Right cardiac atrium (tissue), 5 donors: ENCODE results near the gene WDR90. TPM values are rescaled to one million over a fixed set of nuclear protein-coding genes. Genes with fewer than 3 reads are reported as not detected.

Source experiments
- ATAC-seq, 2 donors: fragments of 200-7000 bp; cut with Tn5 transposase; one replicate each; pipeline versions ENCODE4 v1.8.0 to v1.9.1; 2020; ENCODE audit warnings: moderate library complexity in 2 of 2, mild to moderate bottlenecking in 1 of 2
- DNase-seq, 3 donors: peaks; one replicate each; pipeline ENCODE4 v3.0.0-alpha.2; 2020
- H3K27ac ChIP-seq: one replicate; pipeline ENCODE4 v1.5.1; 2013; ENCODE audit warnings: mild to moderate bottlenecking, low read length, control low read depth, moderate library complexity
- H3K27me3 ChIP-seq: one replicate; pipeline ENCODE4 v1.6.1; 2013; ENCODE audit not compliant: control insufficient read depth, insufficient read depth
- H3K4me1 ChIP-seq: one replicate; pipeline ENCODE4 v1.6.1; 2013; ENCODE audit warnings: low read length; ENCODE audit not compliant: control insufficient read depth, insufficient read depth
- H3K4me3 ChIP-seq: one replicate; pipeline ENCODE4 v1.5.1; 2013; ENCODE audit warnings: low read length, control low read depth
- H3K9me3 ChIP-seq: one replicate; pipeline ENCODE4 v1.6.1; 2013; ENCODE audit warnings: low read length; ENCODE audit not compliant: control insufficient read depth
- WGBS: extraction: QIAGEN DNeasy Blood & Tissue Kit; methylation state at CpG from one replicate; pipeline ENCODE4 v1.1.7; 2013; 5-methylcytosine and 5-hydroxymethylcytosine counted together
- intact Hi-C, 4 donors: fragments of 100-400 bp; cut with DNase I; formaldehyde crosslinking; loops; one replicate each; pipeline versions ENCODE4 v1.11.0 to v1.14.0; 2022 to 2023
- polyA plus RNA-seq: library from polyadenylated mRNA; stranded (reverse); fragments of 200-250 nt; gene quantifications from one replicate; pipeline ENCODE4 v1.2.3, GENCODE V29; 2013
- total RNA-seq, 4 donors: library from RNA; stranded (reverse); fragmentation: NEBNext Ultra II Directional; extraction: Animal tissue kit (Norgen Biotek cat#: 25700); gene quantifications; one replicate each; pipeline ENCODE4 v1.2.1, GENCODE V29; 2021
- donor health status: healthy with polysubstance abuse.
- donor health status: DM: no; HTN: yes; CAD: no.
- donor health status: DM: no; HTN: no; CAD: no.
- donor health status: DM: no; HTN: yes; CAD: no; lungs with severe emphysema.
- donor health status: DM: yes; HTN: yes; CAD: no.

WDR90 gene
- total and polyA plus RNA-seq, 5 donors = 8.1 to 13.7 (median 11.9) TPM

GRCh38 chr16:626787-627453 is 22.2 kb upstream of the WDR90 start:
- H3K27me3 ChIP-seq = no peaks in the 10 kb centered on the region
- H3K4me3 ChIP-seq = no peak overlapping the region
- H3K9me3 ChIP-seq = no peaks in the 10 kb centered on the region
- no peak overlapping the region for H3K27ac ChIP-seq
- ATAC-seq = no peak
- H3K4me1 ChIP-seq = peaks cover 2% of the 10 kb centered on the region
- intact Hi-C loops = no loop called here
- DNase-seq = peak in 2 of 3 donors; percentile 45 to 51
- WGBS = 90% methylated on average over 29 of the region's 29 CpGs

- no peaks in the 10 kb centered on the region for H3K4me1 ChIP-seq
- H3K27ac ChIP-seq = no peak overlapping the region
- no peaks in the 10 kb centered on the region for H3K27me3 ChIP-seq
- WGBS = 80% methylated on average over 50 of the region's 50 CpGs
- intact Hi-C loops = no loop called here
- ATAC-seq = no peak
- no peak overlapping the region for H3K4me3 ChIP-seq
- H3K9me3 ChIP-seq = no peaks in the 10 kb centered on the region
- DNase-seq = peak in 2 of 3 donors; percentile 79 to 80
Measured at GRCh38 chr16:627454-628239, 21.5 kb upstream of the WDR90 start.

- Histone ChIP-seq H3K9me3 (no peaks in the 10 kb centered on the region), H3K27ac (no peak overlapping the region), H3K27me3 (no peaks in the 10 kb centered on the region), H3K4me1 (no peaks in the 10 kb centered on the region), H3K4me3 (no peak overlapping the region)
- WGBS = 93% methylated on average over 33 of the region's 33 CpGs
- ATAC-seq = no peak
- intact Hi-C loops = no loop called here
- DNase-seq = peak in 2 of 3 donors; percentile 47 to 63
Measured at GRCh38 chr16:628321-629061, 20.7 kb upstream of the WDR90 start.

- Histone ChIP-seq H3K4me3 (no peak overlapping the region), H3K9me3 (no peaks in the 10 kb centered on the region), H3K4me1 (no peaks in the 10 kb centered on the region), H3K27me3 (no peaks in the 10 kb centered on the region), H3K27ac (no peak overlapping the region)
- ATAC-seq (peak; percentile 7 to 50), DNase-seq (peak in 2 of 3 donors; percentile 67 to 74)
- WGBS = 58% methylated on average over 29 of the region's 29 CpGs
- intact Hi-C loops = no loop called here
Measured at GRCh38 chr16:629185-629832, 19.9 kb upstream of the WDR90 start.

- H3K4me1 ChIP-seq = no peaks in the 10 kb centered on the region
- no peak overlapping the region for H3K4me3 ChIP-seq
- H3K9me3 ChIP-seq = no peaks in the 10 kb centered on the region
- DNase-seq = peak; percentile 70 to 75 (median 73)
- no peak overlapping the region for H3K27ac ChIP-seq
- intact Hi-C loops = no loop called here
- H3K27me3 ChIP-seq = no peaks in the 10 kb centered on the region
- ATAC-seq = peak; percentile 16 to 72
- 33% methylated on average over 11 of the region's 11 CpGs for WGBS
Measured at GRCh38 chr16:629833-630248, 19.3 kb upstream of the WDR90 start.

GRCh38 chr16:630249-630814 is 18.8 kb upstream of the WDR90 start:
- peak in 1 of 3 donors; percentile 69 for DNase-seq
- intact Hi-C loops = no loop called here

GRCh38 chr16:630815-631405 is 18.3 kb upstream of the WDR90 start, which contains the start of gene WFIKKN1:
Gene WFIKKN1, plus strand, starts transcription at chr16:630985. Its CDS starts 269 bp downstream, at chr16:631254.
- intact Hi-C loops = no loop called here
- H3K27ac ChIP-seq = no peak within 1 kb of the TSS
- H3K9me3 ChIP-seq = no peaks in the 10 kb centered on the region
- DNase-seq (peak in 2 of 3 donors; percentile 72 to 83), ATAC-seq (peak in 1 of 2 donors; percentile 10)
- H3K4me1 ChIP-seq = peaks cover 2% of the 10 kb centered on the region
- no peaks in the 10 kb centered on the region for H3K27me3 ChIP-seq
- 5% methylated on average over 23 of the region's 23 CpGs for WGBS
- no peak within 1 kb of the TSS for H3K4me3 ChIP-seq

More at GRCh38 chr16:630249-630814, 18.8 kb upstream of the WDR90 start:
- Histone ChIP-seq H3K4me3 (no peak overlapping the region), H3K27me3 (no peaks in the 10 kb centered on the region), H3K27ac (no peak overlapping the region), H3K4me1 (peaks cover 2% of the 10 kb centered on the region), H3K9me3 (no peaks in the 10 kb centered on the region)
- ATAC-seq = peak in 1 of 2 donors; percentile 12
- 26% methylated on average over 29 of the region's 29 CpGs for whole genome bisulfite sequencing

- peaks cover 2% of the 10 kb centered on the region for H3K4me1 ChIP-seq
- H3K27ac ChIP-seq = no peak overlapping the region
- no peak for DNase-seq
- intact Hi-C loops = no loop called here
- ATAC-seq = no peak
- no peak overlapping the region for H3K4me3 ChIP-seq
- 50% methylated on average over 9 of the region's 9 CpGs for WGBS
- H3K9me3 ChIP-seq = no peaks in the 10 kb centered on the region
- no peaks in the 10 kb centered on the region for H3K27me3 ChIP-seq
Measured at GRCh38 chr16:631808-632358, 17.3 kb upstream of the WDR90 start.

- 95% methylated on average over 67 of the region's 67 CpGs for WGBS
- H3K27ac ChIP-seq = no peak overlapping the region
- H3K4me3 ChIP-seq = no peak overlapping the region
- H3K27me3 ChIP-seq = no peaks in the 10 kb centered on the region
- DNase-seq (peak in 2 of 3 donors; percentile 40 to 74), ATAC-seq (no peak)
- intact Hi-C loops = no loop called here
- peaks cover 5% of the 10 kb centered on the region for H3K4me1 ChIP-seq
- H3K9me3 ChIP-seq = no peaks in the 10 kb centered on the region
Measured at GRCh38 chr16:632486-633335, 16.5 kb upstream of the WDR90 start.
